ENCODE measurements around the gene ERAL1.
"Not testable (repeated sequence)": the region's sequence is repeated elsewhere in the genome, so short reads cannot be mapped to it uniquely, and the experiment has no call there.

The ERAL1 gene

DNA sequence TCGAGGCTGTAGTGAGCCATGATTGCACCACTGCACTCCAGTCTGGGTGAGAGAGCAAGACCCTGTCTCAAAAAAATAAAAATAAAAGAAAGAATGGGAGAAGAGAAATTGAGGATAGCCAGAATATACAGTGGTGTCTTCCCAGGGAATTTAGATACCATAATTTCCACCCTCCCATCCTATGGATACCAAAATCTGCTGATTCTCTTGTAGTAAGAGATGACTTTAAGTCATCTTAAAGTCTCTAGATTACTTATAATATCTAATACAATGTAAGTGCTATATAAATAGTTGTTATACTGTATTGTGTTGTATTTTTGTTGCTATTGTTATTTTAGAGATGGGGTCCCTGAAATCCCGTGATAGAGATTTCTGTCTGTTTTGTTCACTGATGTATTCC, 1.5 kb upstream of the ERAL1 start:
- no peak for DNase-seq (ENCODE audit: low spot score)

DNA sequence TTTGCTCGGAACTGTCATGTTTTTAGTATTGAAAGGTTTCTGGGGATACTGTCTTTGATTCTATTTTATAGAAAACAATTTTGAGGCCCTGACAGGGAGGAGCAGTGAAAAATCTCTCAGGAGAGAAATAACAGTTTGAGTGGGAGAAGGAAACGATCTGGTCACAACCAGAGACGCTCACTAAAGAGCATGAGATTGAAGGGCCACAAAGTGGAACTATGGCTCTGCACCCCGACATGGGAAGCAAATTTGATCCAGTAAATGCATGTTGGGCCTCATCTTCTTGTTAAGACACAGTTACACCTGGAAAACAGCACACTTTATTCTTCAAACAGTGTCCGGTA, 492 bp downstream of the ERAL1 start:
- DNase-seq (ENCODE audit: low spot score), result no peak

DNA sequence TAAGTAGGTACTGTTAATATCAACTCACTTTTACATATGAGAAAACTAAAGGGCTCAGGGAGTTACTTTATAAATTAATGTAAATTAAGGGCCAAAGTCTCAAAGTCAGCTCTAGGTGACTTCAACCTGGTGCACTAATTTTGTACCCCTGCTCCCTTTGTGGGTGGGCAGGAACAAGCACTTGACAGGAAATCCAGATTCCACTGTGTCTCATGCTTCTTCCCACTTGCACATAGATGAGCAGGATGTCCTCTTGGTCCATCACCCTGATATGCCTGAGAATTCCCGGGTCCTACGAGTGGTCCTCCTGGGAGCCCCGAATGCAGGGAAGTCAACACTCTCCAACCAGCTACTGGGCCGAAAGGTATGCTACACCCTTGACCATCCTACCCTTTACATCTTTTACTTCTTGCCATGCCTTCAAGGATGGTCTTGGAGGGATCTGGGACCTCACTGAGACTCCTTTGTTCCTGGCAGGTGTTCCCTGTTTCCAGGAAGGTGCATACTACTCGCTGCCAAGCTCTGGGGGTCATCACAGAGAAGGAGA, 1.3 kb downstream of the ERAL1 start:
- DNase-seq (ENCODE audit: low spot score), result no peak

DNA sequence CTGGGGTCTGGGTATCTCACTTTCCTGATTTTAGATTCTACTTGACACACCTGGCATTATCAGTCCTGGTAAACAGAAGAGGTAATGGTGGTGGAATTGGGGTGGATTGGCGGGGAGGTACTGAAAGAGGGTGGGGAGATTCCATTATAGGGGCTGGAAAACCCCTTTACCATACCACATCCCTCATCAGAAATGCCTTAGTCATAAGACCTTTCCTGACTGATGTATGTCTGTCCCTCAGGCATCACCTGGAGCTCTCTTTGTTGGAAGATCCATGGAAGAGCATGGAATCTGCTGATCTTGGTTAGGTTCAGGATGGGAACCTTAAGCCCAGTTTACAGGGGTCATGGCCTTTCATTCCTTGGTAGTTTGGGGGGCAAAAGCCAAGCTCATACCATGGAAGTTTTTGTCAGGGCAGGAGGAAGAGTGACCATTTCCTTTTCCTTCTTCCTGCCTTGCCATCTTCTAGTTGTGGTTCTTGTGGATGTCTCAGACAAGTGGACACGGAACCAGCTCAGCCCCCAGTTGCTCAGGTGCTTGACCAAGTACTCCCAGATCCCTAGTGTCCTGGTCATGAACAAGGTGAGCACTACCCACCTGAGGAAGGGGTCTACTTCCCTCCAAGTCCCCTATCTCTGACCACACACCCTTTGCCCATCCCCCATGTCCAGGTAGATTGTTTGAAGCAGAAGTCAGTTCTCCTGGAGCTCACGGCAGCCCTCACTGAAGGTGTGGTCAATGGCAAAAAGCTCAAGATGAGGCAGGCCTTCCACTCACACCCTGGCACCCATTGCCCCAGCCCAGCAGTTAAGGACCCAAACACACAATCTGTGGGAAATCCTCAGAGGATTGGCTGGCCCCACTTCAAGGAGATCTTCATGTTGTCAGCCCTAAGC, 3.3 kb downstream of the ERAL1 start:
- no peak for DNase-seq (ENCODE audit: low spot score)

DNA sequence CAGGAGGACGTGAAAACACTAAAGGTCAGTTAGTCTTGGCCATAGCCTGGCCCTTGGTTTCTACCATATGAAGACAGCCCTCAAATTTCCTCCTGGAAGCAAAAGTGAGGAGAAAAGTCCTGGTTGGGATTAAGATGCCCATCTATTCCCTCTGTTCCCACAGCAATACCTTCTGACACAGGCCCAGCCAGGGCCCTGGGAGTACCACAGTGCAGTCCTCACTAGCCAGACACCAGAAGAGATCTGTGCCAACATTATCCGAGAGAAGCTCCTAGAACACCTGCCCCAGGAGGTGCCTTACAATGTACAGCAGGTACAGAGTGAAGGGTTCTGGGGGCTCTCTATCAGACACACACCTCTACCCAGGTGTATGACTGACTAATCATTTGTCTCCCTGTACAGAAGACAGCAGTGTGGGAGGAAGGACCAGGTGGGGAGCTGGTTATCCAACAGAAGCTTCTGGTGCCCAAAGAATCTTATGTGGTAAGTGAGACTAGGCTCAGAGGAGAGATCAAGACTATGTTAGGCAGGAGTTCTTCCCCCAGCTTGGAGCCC, 4.1 kb downstream of the ERAL1 start:
- DNase-seq (ENCODE audit: low spot score), result no peak

DNA sequence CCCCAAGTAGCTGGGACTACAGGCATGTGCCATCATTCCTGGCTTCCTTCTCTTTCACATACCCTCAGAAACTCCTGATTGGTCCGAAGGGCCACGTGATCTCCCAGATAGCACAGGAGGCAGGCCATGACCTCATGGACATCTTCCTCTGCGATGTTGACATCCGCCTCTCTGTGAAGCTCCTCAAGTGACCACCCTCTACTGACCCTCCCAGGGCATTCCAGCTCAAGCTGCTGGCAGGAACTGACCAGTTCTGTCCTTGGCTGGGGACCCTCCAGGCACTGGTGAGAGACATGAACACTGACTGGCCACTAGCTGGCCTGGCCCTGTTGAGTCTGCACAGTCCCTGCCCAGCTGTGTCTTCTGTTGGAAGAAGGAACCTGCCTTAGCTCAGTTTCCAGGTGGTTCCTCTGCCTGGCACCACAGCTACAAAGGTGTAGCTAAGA, 5.6 kb downstream of the ERAL1 start:
- no peak for DNase-seq (ENCODE audit: low spot score)

DNA sequence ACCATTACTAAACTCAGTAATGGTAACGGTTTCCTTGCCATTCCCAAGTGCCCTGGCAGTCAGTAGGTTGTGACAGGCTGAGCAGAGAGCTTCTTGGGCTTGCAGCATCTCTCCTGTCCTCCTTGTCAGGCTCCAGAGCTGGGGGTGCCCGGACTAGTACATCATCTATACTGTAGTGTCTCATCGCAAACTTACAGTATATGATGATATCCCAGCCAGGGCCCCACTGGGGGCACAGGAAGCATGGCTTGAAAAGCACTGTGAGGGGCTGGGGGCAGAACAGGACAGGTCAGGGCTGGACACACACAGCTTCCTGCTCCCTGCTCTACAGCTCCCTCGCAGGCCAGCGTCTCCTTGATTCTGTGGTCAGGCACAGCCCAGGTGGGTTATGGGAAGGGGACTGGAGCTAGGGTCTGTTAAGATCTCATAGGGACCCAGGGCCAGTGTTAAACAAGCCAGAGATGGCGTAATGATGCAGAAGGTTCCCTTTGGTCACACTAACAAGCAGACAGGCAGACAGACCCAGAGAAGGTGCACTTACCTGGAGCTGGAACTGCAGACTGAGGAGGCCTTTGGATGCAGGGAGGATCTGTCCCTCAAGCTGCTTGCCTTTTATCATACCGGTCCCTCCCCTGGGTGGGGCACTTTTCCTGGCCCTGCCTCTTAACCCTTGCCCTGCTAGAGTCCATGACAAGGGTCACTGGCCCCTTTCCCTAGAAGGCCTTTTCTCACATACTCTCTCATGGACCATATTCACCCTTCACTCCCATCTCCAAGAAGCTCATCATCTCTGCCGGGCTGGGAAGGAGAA, 6.8 kb downstream of the ERAL1 start:
- no peak for DNase-seq (ENCODE audit: low spot score)

DNA sequence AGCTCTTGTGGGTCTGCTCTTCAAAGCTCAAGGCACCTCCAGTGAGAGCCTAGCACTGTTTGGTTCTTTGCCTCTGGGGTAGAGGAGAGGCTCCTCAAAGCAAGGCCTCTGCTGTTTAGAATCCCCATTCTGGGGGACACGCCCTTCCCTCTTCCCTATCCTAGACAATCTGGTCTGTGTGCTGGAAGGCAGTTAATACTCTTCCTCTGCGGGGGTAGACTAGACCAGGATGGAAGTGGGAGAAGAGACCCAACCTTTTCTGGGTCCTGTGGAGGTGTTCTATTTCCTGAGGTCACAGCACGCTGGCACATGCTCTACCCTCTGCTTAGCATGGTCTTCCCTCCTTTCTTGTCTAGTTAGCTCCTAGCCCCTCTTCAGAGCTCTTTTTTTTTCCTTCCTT, 7.7 kb downstream of the ERAL1 start:
- no peak for DNase-seq (ENCODE audit: low spot score)

DNA sequence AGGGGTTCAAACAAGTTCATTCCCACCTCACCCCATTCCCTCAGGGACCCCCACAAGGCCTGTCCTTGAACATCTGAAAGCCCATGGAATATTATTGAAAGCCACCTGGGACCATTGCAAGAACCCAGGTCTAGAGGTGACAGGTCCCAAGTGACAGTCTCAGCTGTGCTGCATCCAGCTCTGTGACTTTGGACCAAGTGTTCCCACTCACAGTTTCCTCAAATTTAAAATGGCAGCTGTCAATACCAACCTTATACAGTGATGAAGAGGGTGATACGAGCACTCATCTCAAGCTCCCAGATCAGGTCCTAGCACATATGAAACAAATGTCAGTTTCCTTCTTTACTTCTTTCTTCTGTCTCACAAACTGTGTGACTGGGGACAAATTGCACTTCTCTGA, 9.1 kb downstream of the ERAL1 start:
- DNase-seq (ENCODE audit: low spot score), result no peak

DNA sequence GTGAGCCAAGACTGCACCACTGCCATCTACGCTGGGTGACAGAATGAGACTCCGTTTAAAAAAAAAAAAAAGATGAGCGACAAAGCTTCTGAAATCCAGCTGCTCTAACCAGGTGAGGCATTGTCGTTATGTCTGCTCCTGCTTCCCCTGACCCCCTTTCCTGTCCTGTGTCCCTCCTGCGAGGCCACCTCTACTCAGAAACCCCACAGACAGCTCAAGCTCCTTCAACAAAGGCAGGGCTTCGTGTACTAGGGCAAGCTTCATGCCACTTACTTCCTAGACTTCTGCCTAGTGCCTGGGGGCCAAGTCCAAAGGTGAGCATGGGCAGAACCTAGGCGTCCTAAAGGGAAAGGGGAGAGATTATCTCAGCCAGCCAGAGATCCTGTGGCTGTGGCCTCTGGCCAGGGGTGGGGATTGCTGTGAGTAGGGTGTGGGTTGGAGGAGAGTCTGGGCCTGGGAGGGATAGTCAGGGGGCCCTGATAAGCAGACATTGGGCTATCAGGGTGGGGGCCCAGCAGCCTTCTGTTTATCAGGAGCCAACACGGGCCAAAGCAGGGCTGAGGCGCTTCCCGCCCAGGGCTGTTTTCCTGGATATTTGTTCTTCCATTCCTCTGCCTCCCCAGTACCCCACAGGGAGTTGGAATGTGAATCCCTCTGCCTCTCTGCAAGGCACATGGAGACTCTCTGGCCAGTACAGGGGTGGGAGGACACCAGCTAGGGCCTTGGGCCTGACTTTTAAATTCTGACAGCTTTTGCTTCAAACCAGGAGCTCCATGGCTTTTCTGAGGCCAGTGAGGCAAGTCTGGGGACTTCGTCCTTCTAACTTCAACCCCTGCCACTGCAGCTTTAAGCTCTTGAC, 10.4 kb downstream of the ERAL1 start:
- no peak for DNase-seq (ENCODE audit: low spot score)

DNA sequence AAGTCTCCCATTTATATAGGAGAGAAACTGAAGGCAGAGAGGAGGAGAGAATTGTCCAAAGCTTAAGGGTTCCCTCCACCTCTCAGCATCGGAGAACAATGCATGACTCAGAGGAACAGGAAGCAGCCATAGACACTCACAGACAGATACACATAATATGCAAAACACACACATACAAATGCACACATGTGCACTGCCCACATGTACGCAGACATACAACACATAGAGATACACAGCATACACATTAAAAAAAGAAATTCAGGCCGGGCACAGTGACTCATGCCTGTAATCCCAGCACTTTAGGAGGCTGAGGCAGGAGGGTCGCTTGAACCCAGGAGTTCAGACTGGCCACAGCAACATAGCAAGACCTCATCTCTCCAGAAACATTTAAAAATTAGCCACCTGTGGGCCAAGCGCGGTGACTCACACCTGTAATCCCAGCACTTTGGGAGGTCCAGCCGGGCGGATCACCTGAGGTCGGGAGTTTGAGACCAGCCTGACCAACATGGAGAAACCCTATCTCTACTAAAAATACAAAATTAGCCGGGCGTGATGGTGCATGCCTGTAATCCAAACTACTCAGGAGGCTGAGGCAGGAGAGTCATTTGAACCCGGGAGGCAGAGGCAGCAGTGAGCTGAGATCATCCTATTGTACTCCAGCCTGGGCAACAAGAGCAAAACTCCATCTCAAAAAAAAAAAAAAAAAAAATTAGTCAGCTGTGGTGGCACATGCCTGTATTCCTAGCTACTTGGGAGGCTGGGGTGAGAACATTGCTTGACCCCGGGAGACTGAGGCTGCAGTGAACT, 11.3 kb downstream of the ERAL1 start:
- DNase-seq (ENCODE audit: low spot score), result no peak

DNA sequence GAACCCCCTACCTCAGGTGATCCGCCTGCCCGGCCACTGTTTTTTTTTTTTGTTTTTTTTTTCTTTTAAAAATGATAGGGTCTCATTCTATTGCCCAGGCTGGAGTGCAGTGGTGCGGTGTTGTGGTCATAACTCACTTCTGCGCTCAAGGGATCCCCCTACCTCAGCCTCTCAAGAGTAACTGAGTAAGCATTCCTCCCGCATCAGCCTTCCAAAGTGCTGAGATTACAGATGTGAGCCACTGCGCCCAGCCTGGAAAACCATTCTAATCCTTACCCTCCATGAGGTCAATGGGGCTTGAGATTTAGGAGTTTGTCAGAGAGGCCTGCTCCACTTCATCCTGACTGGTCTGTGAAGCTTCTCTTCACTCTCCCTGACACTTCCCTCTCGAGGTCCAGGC, 12.5 kb downstream of the ERAL1 start:
- DNase-seq (ENCODE audit: low spot score), result no peak

DNA sequence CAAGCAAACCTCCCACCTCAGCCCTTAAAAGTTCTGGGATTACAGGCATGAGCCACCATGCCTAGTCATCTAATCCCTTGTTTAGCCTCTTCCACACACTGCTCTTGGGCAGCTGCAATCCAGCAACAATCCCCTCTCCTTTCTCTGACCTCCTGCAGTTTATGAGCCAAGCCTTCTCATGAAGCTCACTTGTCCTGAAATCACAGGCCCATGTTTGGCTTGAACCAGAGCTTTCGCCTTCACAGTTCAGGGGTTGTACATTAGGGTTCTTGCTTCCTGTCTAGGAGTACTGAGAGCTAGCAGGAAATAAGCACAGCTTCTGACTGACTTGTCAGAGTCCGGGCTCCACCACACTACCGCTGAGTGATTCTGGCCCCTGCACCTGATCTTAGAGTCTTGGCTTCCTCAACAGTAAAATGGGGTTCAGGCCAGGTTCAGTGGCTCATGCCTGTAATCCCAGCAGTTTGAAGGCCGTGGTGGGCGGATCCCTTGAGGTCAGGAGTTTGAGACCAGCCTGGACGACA, 16.3 kb downstream of the ERAL1 start:
- DNase-seq (ENCODE audit: low spot score), result no peak

DNA sequence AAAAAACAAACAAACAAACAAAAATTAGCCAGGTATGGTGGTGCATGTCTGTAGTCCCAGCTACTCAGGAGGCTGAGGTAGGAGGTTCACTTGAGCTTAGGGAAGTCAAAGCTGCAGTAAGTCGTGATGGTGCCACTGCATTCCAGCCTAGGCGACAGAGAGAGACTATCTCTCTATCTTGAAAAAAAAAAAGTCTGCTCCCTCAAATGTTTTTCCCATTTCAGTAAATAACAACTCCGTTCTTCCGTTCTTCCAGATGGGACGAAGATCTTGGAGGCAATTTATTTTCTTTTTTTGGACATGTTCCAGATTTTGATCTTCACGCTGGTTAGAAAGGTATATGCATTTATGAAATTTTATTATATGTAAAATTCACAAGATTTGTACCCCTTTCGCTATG, 19.0 kb downstream of the ERAL1 start:
- no peak for DNase-seq (ENCODE audit: low spot score)

DNA sequence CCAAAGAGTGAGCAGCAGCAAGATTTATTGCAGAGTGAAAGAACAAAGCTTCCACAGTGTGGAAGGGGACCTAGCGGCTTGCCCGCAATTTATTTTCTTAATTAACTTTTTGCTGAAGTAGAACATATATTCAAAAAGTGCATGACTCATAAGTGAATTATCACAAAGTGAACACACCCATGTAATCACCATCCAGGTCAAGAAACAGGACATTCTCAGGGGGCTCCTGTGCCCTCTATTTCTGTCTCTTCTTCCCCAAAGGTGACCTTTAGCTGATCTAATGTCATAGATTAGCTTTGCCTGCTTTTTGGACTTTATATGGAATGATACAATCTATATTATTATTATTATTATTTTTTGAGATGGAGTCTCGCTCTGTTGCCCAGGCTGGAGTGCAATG, 19.9 kb downstream of the ERAL1 start:
- DNase-seq (ENCODE audit: low spot score), result no peak

DNA sequence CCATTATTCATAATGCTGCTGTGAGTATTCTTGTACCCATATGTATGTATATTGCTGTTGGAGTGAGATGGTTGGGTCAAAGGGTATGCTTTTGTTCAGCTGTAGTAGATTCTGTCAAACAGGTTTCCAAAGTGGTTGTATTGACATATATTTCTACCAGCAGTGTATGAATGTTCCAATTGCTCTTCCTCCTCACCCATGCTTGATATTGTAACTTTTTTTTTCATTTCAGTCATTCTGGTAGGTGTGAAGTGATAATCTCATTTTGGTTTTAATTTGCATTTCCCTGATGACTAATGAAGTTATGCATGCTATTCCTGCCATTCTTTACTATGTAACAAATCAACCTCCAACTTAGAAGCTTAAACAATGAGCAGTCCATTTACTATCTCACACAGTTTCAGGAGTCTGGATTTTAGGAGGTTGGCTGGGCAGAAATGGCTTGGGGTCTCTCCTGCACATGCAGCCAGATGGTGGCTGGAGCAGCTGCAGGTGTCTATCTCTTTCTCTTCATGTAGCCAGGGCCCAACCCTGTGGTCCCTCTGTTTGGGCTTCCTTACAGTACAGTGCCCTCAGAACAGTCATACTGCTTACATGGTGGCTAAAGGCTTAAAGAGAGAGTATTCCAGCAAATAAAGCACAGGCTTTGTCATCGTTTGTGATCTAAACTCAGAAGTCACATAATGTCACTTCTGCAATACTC, 21.2 kb downstream of the ERAL1 start:
- no peak for DNase-seq (ENCODE audit: low spot score)

DNA sequence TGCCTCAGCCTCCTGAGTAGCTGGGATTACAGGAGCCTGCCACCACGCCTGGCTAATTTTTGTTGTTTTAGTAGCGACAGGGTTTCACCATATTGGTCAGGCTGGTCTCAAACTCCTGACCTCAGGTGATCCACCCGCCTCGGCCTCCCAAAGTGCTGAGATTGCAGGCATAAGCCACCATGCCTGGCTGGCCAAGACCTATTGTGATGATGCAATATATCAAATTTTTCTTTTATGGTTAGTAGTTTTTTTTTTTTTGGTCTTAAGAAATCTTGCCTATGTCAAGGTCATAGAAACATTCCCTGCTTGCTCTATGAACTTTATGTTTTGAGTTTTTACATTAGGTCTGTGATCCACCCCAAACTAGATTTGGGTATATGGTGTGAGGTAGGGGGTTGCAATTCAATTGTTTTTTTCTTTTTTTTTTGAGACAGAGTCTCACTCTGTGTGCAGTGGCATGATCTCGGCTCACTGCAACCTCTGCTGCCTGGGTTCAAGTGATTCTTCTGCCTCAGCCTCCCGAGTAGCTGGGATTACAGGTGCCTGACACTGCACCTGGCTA, 22.4 kb downstream of the ERAL1 start:
- not testable (repeated sequence) for DNase-seq (ENCODE audit: low spot score)

DNA sequence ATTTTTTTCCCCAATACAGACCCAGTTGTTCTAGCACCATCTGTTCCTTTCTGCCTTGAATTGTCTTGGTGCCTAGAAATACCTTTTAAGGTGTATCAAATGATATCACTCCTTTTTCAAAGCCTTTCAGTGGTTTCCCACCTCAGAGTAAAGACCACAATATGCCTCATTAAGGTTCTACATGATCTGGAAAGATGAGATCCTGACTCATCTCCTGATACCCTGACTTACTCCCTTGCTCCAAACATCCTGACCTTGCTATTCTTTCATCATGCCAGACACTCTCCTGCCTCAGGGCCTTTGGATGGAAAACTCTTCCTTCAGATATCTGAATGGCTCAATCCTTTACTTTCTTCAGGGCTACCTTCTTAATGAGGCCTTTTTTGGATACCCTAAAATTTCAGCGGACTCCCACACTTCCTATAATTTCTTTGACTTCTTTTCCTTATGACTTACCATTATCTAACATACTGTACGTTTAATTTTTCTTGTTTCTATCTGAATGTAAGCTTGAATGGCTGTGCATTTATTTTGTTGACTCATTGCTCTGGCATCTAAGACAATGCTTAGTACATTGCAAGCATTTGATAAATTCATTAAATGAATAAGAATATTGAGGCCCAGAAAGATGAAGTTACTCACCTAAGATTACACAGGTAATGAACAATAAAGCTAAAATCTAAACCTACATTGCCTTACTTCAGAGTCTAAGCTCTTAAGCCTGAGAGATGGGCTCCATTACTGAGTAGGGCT, 23.5 kb downstream of the ERAL1 start:
- no peak for DNase-seq (ENCODE audit: low spot score)

DNA sequence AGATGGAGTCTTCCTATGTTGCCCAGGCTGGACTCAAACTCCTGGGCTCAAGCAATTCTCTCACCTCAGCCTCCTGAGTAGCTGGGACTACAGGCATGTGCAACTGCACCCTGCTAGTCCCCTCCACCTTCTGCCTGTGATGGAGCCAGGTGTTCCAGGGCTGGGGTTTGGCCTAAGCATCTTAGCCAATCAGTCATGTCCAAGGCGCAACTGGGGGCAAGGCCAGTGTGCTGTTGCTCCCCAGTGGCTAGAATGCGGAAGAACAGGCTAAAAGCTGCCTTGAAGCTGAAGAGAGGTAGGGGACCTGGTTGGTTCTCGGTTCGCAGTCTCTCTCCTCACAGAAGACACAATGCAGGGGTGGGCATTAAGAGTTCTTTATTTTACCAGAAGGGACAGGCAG, 24.2 kb downstream of the ERAL1 start:
- peak; percentile 33 for DNase-seq (ENCODE audit: low spot score)

Data from SW480 (cell line).